Activated CD8-positive, alpha-beta T cell treated with anti-CD3 and anti-CD28 coated beads for 36 hours (primary cell): ENCODE data around the gene KITLG. TPM values are rescaled to one million over a fixed set of nuclear protein-coding genes. Genes with fewer than 3 reads are reported as not detected.

Experiments
- ATAC-seq: fragments of 200-7000 bp; cut with Tn5 transposase; one replicate; pipeline ENCODE4 v1.10.0; 2021; ENCODE audit warnings: mild to moderate bottlenecking, moderate library complexity
- CTCF ChIA-PET: fragments of 350-600 bp; sonication (Branson Sonifier 250); formaldehyde crosslinking; loops from one replicate; lab custom pipeline; 2021; ENCODE audit warnings: antibody characterized with exemption; lab: Charles Lee
- POLR2A ChIA-PET: fragments of 350-600 bp; sonication (Branson Sonifier 250); formaldehyde crosslinking; loops from one replicate; lab custom pipeline; 2021; ENCODE audit warnings: antibody characterized with exemption; lab: Charles Lee
- DNase-seq: peaks from one replicate; pipeline ENCODE4 v3.0.0-alpha.2; 2020
- H3K27ac Mint-ChIP-seq: one replicate; pipeline ENCODE4 v1.8.0; 2021; ENCODE audit warnings: mild to moderate bottlenecking, mixed read lengths
- H3K27me3 Mint-ChIP-seq: one replicate; pipeline ENCODE4 v1.8.0; 2021; ENCODE audit warnings: mixed read lengths
- H3K36me3 Mint-ChIP-seq: one replicate; pipeline ENCODE4 v1.8.0; 2021; ENCODE audit warnings: low read depth, mixed read lengths
- H3K4me1 Mint-ChIP-seq: one replicate; pipeline ENCODE4 v1.8.0; 2021; ENCODE audit warnings: low read depth, mixed read lengths
- H3K4me3 Mint-ChIP-seq: one replicate; pipeline ENCODE4 v1.8.0; 2021; ENCODE audit warnings: mild to moderate bottlenecking, moderate library complexity, mixed read lengths
- H3K9me3 Mint-ChIP-seq: one replicate; pipeline ENCODE4 v1.8.0; 2021; ENCODE audit warnings: mixed read lengths
- intact Hi-C: fragments of 100-400 bp; cut with micrococcal nuclease; formaldehyde crosslinking; loops from one replicate; pipeline ENCODE4 v1.10.0; 2022
- total RNA-seq, 2 experiments: library from RNA; stranded (reverse); gene quantifications; one replicate each; pipeline ENCODE4 v1.2.3, GENCODE V29; 2021
- TF ChIP-seq, protein P1 (sequence below): fragments of 200-600 bp; IDR thresholded peaks from one replicate; pipeline ENCODE4 v1.8.0; 2022; ENCODE audit warnings: antibody characterized with exemption, mild to moderate bottlenecking

The KITLG gene
- total RNA-seq, 2 experiments from 2014 or later, result not detected

DNA sequence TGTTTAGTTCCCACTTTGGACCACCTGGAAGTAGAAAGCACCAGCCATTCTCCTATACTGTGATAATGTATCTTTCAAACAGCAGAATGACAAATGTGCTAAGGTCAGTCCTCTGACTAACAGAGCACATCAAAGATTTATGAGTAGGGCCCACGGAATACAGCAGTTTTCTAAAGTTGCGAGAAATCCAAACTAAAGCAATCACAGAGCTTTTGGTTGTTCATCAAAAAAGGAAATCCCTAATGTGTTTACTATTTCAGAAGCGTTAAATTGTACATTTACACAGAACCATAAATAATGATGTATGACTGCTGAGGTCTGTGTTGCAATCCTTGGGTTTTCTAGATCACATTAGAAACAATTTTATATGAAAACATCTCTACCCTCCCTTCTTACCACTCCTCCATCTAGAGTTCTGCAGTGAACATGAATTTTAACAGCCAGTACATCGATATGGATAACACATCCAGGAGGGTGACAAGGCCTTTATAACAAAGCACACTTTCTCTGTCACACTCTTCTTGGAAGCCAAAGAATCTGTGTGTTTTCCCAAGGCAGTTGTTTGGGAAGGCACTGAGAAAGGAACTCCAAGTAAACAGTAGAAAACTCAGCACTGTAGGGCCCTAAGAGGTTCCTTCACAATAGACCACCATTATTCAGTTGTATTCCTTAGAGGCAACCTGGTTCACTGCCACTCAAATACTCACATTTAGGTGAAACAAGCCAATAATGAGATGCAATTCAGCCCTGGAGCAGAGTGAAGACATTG is 7.3 kb downstream of the KITLG start:
- no peaks in the 10 kb centered on the region for H3K4me1 Mint-ChIP-seq
- no peak for DNase-seq
- no peak overlapping the region for H3K27ac Mint-ChIP-seq
- H3K9me3 Mint-ChIP-seq, result no peaks in the 10 kb centered on the region
- H3K4me3 Mint-ChIP-seq, result no peak overlapping the region
- TF ChIP-seq, protein P1, sequence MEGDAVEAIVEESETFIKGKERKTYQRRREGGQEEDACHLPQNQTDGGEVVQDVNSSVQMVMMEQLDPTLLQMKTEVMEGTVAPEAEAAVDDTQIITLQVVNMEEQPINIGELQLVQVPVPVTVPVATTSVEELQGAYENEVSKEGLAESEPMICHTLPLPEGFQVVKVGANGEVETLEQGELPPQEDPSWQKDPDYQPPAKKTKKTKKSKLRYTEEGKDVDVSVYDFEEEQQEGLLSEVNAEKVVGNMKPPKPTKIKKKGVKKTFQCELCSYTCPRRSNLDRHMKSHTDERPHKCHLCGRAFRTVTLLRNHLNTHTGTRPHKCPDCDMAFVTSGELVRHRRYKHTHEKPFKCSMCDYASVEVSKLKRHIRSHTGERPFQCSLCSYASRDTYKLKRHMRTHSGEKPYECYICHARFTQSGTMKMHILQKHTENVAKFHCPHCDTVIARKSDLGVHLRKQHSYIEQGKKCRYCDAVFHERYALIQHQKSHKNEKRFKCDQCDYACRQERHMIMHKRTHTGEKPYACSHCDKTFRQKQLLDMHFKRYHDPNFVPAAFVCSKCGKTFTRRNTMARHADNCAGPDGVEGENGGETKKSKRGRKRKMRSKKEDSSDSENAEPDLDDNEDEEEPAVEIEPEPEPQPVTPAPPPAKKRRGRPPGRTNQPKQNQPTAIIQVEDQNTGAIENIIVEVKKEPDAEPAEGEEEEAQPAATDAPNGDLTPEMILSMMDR, result no peak
- ChIA-PET POLR2A (no interaction called here), CTCF (no interaction called here)
- peaks cover 6% of the 10 kb centered on the region for H3K27me3 Mint-ChIP-seq
- intact Hi-C loops, result no loop called here
- ATAC-seq, result no peak
- H3K36me3 Mint-ChIP-seq, result no peaks in the 10 kb centered on the region

DNA sequence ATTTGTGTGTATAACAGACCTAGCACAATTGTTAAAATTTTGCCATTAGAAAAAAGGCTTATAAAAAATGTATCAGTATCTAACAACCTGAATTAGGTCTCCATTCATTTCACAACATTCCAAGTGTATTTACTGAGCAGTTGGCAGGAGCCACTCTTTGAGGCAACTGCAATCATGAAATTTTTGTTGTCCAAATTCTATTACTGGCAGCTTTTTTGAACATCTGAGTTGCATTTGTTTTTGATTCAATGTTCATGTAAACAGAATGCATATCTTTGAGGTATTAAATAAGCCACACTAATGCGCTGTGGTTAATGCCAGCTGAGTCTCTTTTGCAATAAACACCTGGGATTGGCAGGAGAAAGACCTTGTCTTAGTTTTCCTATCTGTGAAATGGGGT is 8.7 kb downstream of the KITLG start:
- Mint-ChIP-seq H3K4me1 (no peaks in the 10 kb centered on the region), H3K36me3 (no peaks in the 10 kb centered on the region), H3K9me3 (no peaks in the 10 kb centered on the region), H3K4me3 (no peak overlapping the region), H3K27ac (no peak overlapping the region), H3K27me3 (no peaks in the 10 kb centered on the region)
- no peak for ATAC-seq
- DNase-seq, result no peak
- intact Hi-C loops, result no loop called here
- POLR2A ChIA-PET, result no interaction called here
- CTCF ChIA-PET, result no interaction called here
- TF ChIP-seq, protein P1, result no peak

DNA sequence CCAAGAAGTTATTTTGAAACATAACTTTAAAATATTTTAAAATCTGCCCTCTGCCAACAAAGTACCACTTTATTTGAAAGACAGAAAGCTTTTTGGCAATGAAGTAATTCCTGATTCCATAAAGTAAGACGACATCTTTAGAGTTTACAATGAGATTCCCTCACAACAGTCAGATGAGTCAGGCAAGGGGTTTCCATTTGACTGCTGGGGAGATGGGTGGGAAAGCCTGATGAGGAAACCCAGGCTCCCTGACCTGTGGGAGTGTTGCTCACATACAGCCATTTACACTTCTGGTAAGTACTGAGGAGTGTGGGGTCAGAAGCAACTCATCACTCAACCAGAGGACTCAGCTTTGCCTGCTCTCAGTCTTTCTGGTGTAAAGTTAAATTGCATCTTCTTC is 10.2 kb downstream of the KITLG start:
- Mint-ChIP-seq H3K27me3 (no peaks in the 10 kb centered on the region), H3K4me1 (no peaks in the 10 kb centered on the region), H3K4me3 (no peak overlapping the region), H3K27ac (no peak overlapping the region), H3K36me3 (no peaks in the 10 kb centered on the region), H3K9me3 (no peaks in the 10 kb centered on the region)
- DNase-seq, result no peak
- no peak for ATAC-seq
- ChIA-PET CTCF (no interaction called here), POLR2A (no interaction called here)
- intact Hi-C loops, result no loop called here
- TF ChIP-seq, protein P1, result no peak

DNA sequence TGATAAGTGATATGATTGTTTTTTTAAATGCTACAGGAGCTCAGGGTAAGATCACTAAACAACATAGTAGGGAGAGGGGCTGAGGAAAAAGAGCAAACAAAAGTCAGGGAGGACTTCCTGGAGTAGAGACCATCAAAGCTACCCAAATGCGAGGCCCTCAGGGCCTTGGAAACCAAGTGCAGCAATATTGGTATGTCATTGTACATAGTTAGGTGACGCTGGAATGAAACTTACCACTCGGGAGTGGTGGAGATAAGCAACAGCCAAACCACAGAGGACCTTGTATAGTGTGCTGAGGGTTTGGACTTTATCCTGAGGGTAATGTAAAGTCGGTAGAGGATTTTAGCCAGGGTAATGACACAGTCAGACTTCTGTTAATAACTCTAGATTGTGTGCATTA is 13.8 kb downstream of the KITLG start:
- DNase-seq (no peak), ATAC-seq (no peak)
- Mint-ChIP-seq H3K4me1 (no peaks in the 10 kb centered on the region), H3K4me3 (no peak overlapping the region), H3K27me3 (peaks cover 4% of the 10 kb centered on the region), H3K9me3 (no peaks in the 10 kb centered on the region), H3K36me3 (no peaks in the 10 kb centered on the region), H3K27ac (no peak overlapping the region)
- ChIA-PET CTCF (no interaction called here), POLR2A (no interaction called here)
- TF ChIP-seq, protein P1, result no peak
- intact Hi-C loops, result no loop called here

DNA sequence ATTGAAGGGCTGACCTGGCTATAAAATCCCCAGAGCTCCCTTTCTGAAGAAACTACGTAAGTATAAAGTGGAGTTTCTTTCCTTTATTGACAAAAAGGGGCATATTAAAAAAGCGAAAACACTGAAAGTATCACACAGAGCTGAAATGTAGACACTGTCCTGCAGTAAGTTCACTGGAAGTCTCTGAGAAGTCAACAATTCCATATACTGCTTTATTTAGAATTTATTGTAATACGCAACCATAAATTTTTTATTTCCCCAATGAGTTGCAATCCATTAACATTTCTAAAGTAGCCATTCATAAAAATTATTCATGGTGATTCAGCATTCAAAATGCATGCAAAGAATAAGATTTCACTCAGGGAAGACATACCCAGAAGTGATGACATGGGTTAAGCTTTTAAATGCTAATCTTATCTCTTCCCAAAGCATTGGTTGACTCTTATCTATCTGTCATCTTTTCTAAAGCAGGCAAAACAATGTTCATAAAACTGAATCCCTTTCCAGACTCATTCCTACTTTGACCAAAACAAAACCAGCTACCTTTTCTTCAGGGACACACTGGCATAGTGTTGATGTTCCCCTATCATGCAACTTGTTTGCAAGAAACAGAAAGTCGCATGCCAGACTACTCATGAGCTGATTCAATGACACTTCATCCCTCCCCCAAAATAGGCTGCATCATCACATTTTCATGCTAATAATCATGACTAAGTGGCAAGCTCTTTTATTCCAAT is 17.3 kb downstream of the KITLG start:
- Mint-ChIP-seq H3K36me3 (no peaks in the 10 kb centered on the region), H3K4me1 (no peaks in the 10 kb centered on the region), H3K4me3 (no peak overlapping the region), H3K27me3 (peaks cover 4% of the 10 kb centered on the region), H3K9me3 (no peaks in the 10 kb centered on the region), H3K27ac (no peak overlapping the region)
- no peak for DNase-seq
- ATAC-seq, result no peak
- TF ChIP-seq, protein P1, result no peak
- ChIA-PET CTCF (no interaction called here), POLR2A (interaction anchor here (1.4 kb wide), 1 partner anchor 10 kb away, joined by 3 read pairs; no protein-coding TSS in a partner anchor)
- intact Hi-C loops, result no loop called here
